ENCODE data around the gene GALNT10. TPM values are rescaled to one million over a fixed set of nuclear protein-coding genes. Genes with fewer than 3 reads are reported as not detected.

GALNT10 gene
- total and polyA plus RNA-seq, 9 of the 15 experiments (the other 6 are each of a cell fraction or from before 2014, with no cell fraction given), result 4.6 to 37.1 (median 13.3) TPM

DNA sequence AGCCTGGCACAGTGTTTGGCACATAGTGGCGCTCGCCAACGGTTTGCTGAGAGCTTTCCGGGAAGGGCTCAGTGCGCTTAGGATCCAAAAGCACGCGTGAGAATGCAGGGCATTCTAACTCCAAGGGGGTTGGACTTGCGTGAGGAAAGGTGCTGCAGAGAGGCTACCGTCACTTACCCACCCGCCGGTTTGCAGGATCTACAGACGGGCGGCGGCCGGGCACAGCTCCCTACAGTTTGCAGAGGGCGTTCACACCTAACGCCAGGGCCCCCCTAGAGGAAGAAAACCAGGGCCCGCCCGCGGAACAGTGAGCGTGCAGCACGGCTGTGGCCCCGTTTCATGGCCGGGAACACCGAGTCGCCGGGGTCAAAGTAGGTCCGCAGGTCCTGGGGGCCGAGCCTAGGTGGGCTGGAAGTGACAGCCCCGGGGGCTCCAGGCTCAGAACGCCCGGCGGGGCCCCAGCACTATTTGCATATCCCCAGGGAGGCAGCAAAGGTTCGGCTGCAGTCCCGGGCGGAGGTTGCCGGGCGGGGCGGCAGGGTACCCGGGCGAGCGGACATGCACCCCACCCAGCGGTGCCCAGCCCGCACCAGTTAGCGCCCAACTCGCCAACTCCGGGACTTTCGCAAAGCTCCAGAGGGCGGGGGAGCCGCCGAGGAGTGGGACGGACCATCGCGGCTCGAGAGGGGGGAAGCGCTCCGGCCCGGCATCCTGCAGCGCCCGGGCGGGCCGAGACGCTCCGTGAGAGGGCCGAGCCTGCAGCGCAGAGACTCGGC is 526 bp upstream of the GALNT10 start (continued):
- TF ChIP-seq, protein P1, sequence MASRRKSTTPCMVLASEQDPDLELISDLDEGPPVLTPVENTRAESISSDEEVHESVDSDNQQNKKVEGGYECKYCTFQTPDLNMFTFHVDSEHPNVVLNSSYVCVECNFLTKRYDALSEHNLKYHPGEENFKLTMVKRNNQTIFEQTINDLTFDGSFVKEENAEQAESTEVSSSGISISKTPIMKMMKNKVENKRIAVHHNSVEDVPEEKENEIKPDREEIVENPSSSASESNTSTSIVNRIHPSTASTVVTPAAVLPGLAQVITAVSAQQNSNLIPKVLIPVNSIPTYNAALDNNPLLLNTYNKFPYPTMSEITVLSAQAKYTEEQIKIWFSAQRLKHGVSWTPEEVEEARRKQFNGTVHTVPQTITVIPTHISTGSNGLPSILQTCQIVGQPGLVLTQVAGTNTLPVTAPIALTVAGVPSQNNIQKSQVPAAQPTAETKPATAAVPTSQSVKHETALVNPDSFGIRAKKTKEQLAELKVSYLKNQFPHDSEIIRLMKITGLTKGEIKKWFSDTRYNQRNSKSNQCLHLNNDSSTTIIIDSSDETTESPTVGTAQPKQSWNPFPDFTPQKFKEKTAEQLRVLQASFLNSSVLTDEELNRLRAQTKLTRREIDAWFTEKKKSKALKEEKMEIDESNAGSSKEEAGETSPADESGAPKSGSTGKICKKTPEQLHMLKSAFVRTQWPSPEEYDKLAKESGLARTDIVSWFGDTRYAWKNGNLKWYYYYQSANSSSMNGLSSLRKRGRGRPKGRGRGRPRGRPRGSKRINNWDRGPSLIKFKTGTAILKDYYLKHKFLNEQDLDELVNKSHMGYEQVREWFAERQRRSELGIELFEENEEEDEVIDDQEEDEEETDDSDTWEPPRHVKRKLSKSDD (conservative IDR thresholded peaks at IDR 0.05; ENCODE audit: low read length), result no peak
- TF ChIP-seq ETV1 (tag; conservative IDR thresholded peaks at IDR 0.05; ENCODE audit: low read depth), result no peak; the same call in 1 of the 2 replicates
- TF ChIP-seq ZNF3 (CRISPR knock-in tag; IDR thresholded peaks at IDR 0.05), result no peak
- no peak for TF ChIP-seq GTF2F1 (IDR thresholded peaks at IDR 0.05; ENCODE audit: low read depth, low read length)
- TF ChIP-seq ZNF354B (CRISPR knock-in tag; IDR thresholded peaks at IDR 0.05), result no peak
- TF ChIP-seq ZNF311 (CRISPR knock-in tag; IDR thresholded peaks at IDR 0.05), result no peak
- no peak for TF ChIP-seq PTRF (tag; IDR thresholded peaks at IDR 0.05)
- no peak for TF ChIP-seq ZNF76 (CRISPR knock-in tag; IDR thresholded peaks at IDR 0.05; ENCODE audit: borderline replicate concordance)
- peak; percentile 67; the same call in 1 of the 2 replicates for TF ChIP-seq CTBP1 (IDR thresholded peaks at IDR 0.05; ENCODE audit: borderline replicate concordance)
- TF ChIP-seq KHSRP (IDR thresholded peaks at IDR 0.05), result no peak
- TF ChIP-seq TARDBP (IDR thresholded peaks at IDR 0.05), result no peak
- TF ChIP-seq ESRRA (IDR thresholded peaks at IDR 0.05; ENCODE audit: borderline replicate concordance, low read depth), result peak; percentile 92
- TF ChIP-seq POLR2B (IDR thresholded peaks at IDR 0.05; ENCODE audit: low read depth, partially characterized antibody), result peak; percentile 53
- TF ChIP-seq, protein P2, sequence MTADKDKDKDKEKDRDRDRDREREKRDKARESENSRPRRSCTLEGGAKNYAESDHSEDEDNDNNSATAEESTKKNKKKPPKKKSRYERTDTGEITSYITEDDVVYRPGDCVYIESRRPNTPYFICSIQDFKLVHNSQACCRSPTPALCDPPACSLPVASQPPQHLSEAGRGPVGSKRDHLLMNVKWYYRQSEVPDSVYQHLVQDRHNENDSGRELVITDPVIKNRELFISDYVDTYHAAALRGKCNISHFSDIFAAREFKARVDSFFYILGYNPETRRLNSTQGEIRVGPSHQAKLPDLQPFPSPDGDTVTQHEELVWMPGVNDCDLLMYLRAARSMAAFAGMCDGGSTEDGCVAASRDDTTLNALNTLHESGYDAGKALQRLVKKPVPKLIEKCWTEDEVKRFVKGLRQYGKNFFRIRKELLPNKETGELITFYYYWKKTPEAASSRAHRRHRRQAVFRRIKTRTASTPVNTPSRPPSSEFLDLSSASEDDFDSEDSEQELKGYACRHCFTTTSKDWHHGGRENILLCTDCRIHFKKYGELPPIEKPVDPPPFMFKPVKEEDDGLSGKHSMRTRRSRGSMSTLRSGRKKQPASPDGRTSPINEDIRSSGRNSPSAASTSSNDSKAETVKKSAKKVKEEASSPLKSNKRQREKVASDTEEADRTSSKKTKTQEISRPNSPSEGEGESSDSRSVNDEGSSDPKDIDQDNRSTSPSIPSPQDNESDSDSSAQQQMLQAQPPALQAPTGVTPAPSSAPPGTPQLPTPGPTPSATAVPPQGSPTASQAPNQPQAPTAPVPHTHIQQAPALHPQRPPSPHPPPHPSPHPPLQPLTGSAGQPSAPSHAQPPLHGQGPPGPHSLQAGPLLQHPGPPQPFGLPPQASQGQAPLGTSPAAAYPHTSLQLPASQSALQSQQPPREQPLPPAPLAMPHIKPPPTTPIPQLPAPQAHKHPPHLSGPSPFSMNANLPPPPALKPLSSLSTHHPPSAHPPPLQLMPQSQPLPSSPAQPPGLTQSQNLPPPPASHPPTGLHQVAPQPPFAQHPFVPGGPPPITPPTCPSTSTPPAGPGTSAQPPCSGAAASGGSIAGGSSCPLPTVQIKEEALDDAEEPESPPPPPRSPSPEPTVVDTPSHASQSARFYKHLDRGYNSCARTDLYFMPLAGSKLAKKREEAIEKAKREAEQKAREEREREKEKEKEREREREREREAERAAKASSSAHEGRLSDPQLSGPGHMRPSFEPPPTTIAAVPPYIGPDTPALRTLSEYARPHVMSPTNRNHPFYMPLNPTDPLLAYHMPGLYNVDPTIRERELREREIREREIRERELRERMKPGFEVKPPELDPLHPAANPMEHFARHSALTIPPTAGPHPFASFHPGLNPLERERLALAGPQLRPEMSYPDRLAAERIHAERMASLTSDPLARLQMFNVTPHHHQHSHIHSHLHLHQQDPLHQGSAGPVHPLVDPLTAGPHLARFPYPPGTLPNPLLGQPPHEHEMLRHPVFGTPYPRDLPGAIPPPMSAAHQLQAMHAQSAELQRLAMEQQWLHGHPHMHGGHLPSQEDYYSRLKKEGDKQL (CRISPR knock-in tag; IDR thresholded peaks at IDR 0.05; ENCODE audit: borderline replicate concordance), result no peak
- TF ChIP-seq PHF8 (IDR thresholded peaks at IDR 0.05; ENCODE audit: borderline replicate concordance, low read length), result peak; percentile 78; the same call in 1 of the 2 replicates
- TF ChIP-seq GTF3C2 (IDR thresholded peaks at IDR 0.05; ENCODE audit: borderline replicate concordance, extremely low read depth, insufficient read length), result no peak
- TF ChIP-seq KDM5B (IDR thresholded peaks at IDR 0.05; ENCODE audit: insufficient replicate concordance, low read depth, low read length), result peak; percentile 43

All from K562 (cell line).